IMR-90 (cell line): ENCODE results near the gene LRRN2. TPM values are rescaled to one million over a fixed set of nuclear protein-coding genes. Genes with fewer than 3 reads are reported as not detected.

Experiments
- ATAC-seq: fragments of 200-7000 bp; cut with Tn5 transposase; 2 replicates; pipeline ENCODE4 v1.9.1; 2020; ENCODE audit warnings: low read depth, mild to moderate bottlenecking, moderate library complexity
- BruUV-seq: library from RNA; stranded (reverse); fragments of 400-500 nt; replicated peaks from 2 replicates; lab custom pipeline; 2021; lab: Mats Ljungman, UMichigan
- CTCF ChIA-PET: fragments of 300-600 bp; formaldehyde crosslinking; extraction: SDS; loops from one replicate; lab custom pipeline; 2021; ENCODE audit warnings: antibody characterized with exemption; lab: Yijun Ruan, JAX
- POLR2A ChIA-PET: fragments of 300-600 bp; sonication (Branson Sonifier 250); formaldehyde crosslinking; loops from one replicate; lab custom pipeline; 2022; ENCODE audit warnings: antibody characterized with exemption; ENCODE audit not compliant: unreplicated experiment; lab: Charles Lee
- DNase-seq: peaks from one replicate; pipeline ENCODE4 v3.0.0; 2013
- H2AFZ ChIP-seq: replicated peaks from 2 replicates; pipeline ENCODE3; 2013; ENCODE audit warnings: low read length, mild to moderate bottlenecking; ENCODE audit not compliant: poor library complexity
- H2AK5ac ChIP-seq: 2 replicates; pipeline ENCODE4 v1.6.1; 2013; ENCODE audit warnings: low read depth, low read length, inconsistent platforms
- H2AK9ac ChIP-seq: replicated peaks from 2 replicates; pipeline ENCODE3; 2013; ENCODE audit warnings: mild to moderate bottlenecking, low read depth, low read length, moderate library complexity; ENCODE audit not compliant: poor library complexity
- H2BK120ac ChIP-seq: 2 replicates; pipeline ENCODE4 v1.6.1; 2013; ENCODE audit warnings: low read depth, low read length, inconsistent platforms
- H2BK15ac ChIP-seq: 3 replicates; pipeline ENCODE4 v1.6.1; 2013; ENCODE audit warnings: low read depth, low read length, inconsistent platforms
- H2BK20ac ChIP-seq: 2 replicates; pipeline ENCODE4 v1.6.1; 2013; ENCODE audit warnings: low read depth, mild to moderate bottlenecking, inconsistent platforms, low read length, moderate library complexity
- H2BK5ac ChIP-seq: 2 replicates; pipeline ENCODE4 v1.6.1; 2013; ENCODE audit warnings: mild to moderate bottlenecking, low read depth, low read length, inconsistent platforms; ENCODE audit not compliant: poor library complexity, severe bottlenecking
- H3K14ac ChIP-seq: replicated peaks from 2 replicates; pipeline ENCODE4 v1.6.1; 2013; ENCODE audit warnings: low read depth, low read length, inconsistent platforms
- H3K18ac ChIP-seq: 2 replicates; pipeline ENCODE4 v1.6.1; 2013; ENCODE audit warnings: low read depth, low read length, control low read depth
- H3K23ac ChIP-seq: 2 replicates; pipeline ENCODE4 v1.6.1; 2013; ENCODE audit warnings: low read depth, low read length, inconsistent platforms
- H3K27ac ChIP-seq: 2 replicates; pipeline ENCODE4 v1.5.1; 2013; ENCODE audit warnings: mild to moderate bottlenecking, control low read depth, low read length; ENCODE audit not compliant: insufficient read depth
- H3K27me3 ChIP-seq: 2 replicates; pipeline ENCODE4 v1.6.1; 2013; ENCODE audit warnings: low read length; ENCODE audit not compliant: control insufficient read depth, insufficient read depth
- H3K36me3 ChIP-seq: 2 replicates; pipeline ENCODE4 v1.6.1; 2013; ENCODE audit warnings: low read length, mixed read lengths; ENCODE audit not compliant: control insufficient read depth, insufficient read depth
- H3K4ac ChIP-seq: 2 replicates; pipeline ENCODE4 v1.6.1; 2013; ENCODE audit warnings: low read depth, low read length, inconsistent platforms
- H3K4me1 ChIP-seq: 2 replicates; pipeline ENCODE4 v1.6.1; 2013; ENCODE audit warnings: low read length, mixed read lengths; ENCODE audit not compliant: control insufficient read depth, insufficient read depth
- H3K4me2 ChIP-seq: 2 replicates; pipeline ENCODE4 v1.6.1; 2013; ENCODE audit warnings: low read depth, mild to moderate bottlenecking, control low read depth, low read length, moderate library complexity
- H3K4me3 ChIP-seq: 2 replicates; pipeline ENCODE4 v1.5.1; 2013; ENCODE audit warnings: low read depth, mild to moderate bottlenecking, control low read depth, low read length, moderate library complexity; ENCODE audit not compliant: insufficient read depth
- H3K56ac ChIP-seq: 2 replicates; pipeline ENCODE4 v1.6.1; 2013; ENCODE audit warnings: low read length, inconsistent platforms; ENCODE audit not compliant: insufficient read depth; ENCODE audit errors: extremely low read depth
- H3K79me1 ChIP-seq, 2 experiments: 2 replicates each; pipeline ENCODE4 v1.6.1; 2013; ENCODE audit warnings: low read length in 2 of 2, inconsistent platforms in 1 of 2, low read depth in 1 of 2
- H3K9ac ChIP-seq: 2 replicates; pipeline ENCODE4 v1.6.1; 2013; ENCODE audit warnings: low read depth, low read length, control low read depth
- H3K9me1 ChIP-seq: 2 replicates; pipeline ENCODE4 v1.6.1; 2013; ENCODE audit warnings: low read length, inconsistent platforms; ENCODE audit not compliant: insufficient read depth
- H3K9me3 ChIP-seq: 2 replicates; pipeline ENCODE4 v1.6.1; 2013; ENCODE audit warnings: low read length; ENCODE audit not compliant: control insufficient read depth, insufficient read depth
- H4K20me1 ChIP-seq: 2 replicates; pipeline ENCODE4 v1.6.1; 2013; ENCODE audit warnings: low read length, inconsistent platforms; ENCODE audit not compliant: insufficient read depth
- H4K5ac ChIP-seq: 2 replicates; pipeline ENCODE4 v1.6.1; 2013; ENCODE audit warnings: mild to moderate bottlenecking, low read depth, low read length, control low read depth
- H4K8ac ChIP-seq, 2 experiments: 2 replicates each; pipeline ENCODE4 v1.6.1; 2013; ENCODE audit warnings: low read depth in 2 of 2, low read length in 2 of 2, control low read depth in 1 of 2, inconsistent platforms in 1 of 2
- H4K91ac ChIP-seq: 2 replicates; pipeline ENCODE4 v1.6.1; 2013; ENCODE audit warnings: low read depth, low read length, inconsistent platforms; ENCODE audit not compliant: insufficient read depth
- BHLHE40 ChIP-seq: fragments of 150-350 bp; IDR thresholded peaks from 2 replicates; pipeline ENCODE4 v1.6.1; 2016; ENCODE audit warnings: mild to moderate bottlenecking, low read depth, low read length
- CEBPB ChIP-seq: IDR thresholded peaks from 2 replicates; pipeline ENCODE4 v1.6.1; 2012; ENCODE audit warnings: low read depth, low read length, improper control_type of control experiment
- CHD1 ChIP-seq: IDR thresholded peaks from 2 replicates; pipeline ENCODE4 v1.6.1; 2012; ENCODE audit warnings: low read depth, low read length, improper control_type of control experiment
- CTCF ChIP-seq: conservative IDR thresholded peaks from 2 replicates; pipeline ENCODE4 v1.5.1; 2012; ENCODE audit warnings: mild to moderate bottlenecking, low read depth, low read length, improper control_type of control experiment
- ELK1 ChIP-seq: fragments of 150-350 bp; IDR thresholded peaks from 2 replicates; pipeline ENCODE4 v1.6.1; 2016; ENCODE audit warnings: low read depth, mild to moderate bottlenecking, low read length, moderate library complexity, borderline replicate concordance
- FOS ChIP-seq: fragments of 150-350 bp; IDR thresholded peaks from 2 replicates; pipeline ENCODE4 v1.6.1; 2016; ENCODE audit warnings: low read depth, low read length
- MXI1 ChIP-seq: IDR thresholded peaks from 2 replicates; pipeline ENCODE4 v1.6.1; 2012; ENCODE audit warnings: low read depth, mild to moderate bottlenecking, low read length, moderate library complexity, borderline replicate concordance
- NFE2L2 ChIP-seq: fragments of 150-350 bp; IDR thresholded peaks from 2 replicates; pipeline ENCODE4 v1.6.1; 2016; ENCODE audit warnings: low read depth, mild to moderate bottlenecking, low read length
- POLR2A ChIP-seq: IDR thresholded peaks from 2 replicates; pipeline ENCODE4 v1.6.1; 2012; ENCODE audit warnings: mild to moderate bottlenecking, low read depth, low read length
- RAD21 ChIP-seq: IDR thresholded peaks from 2 replicates; pipeline ENCODE4 v1.6.1; 2012; ENCODE audit warnings: low read length, improper control_type of control experiment
- RCOR1 ChIP-seq: IDR thresholded peaks from 2 replicates; pipeline ENCODE4 v1.6.1; 2012; ENCODE audit warnings: mild to moderate bottlenecking, low read length, improper control_type of control experiment; ENCODE audit not compliant: insufficient replicate concordance
- RFX5 ChIP-seq: IDR thresholded peaks from 2 replicates; pipeline ENCODE4 v1.8.0; 2012; ENCODE audit warnings: low read depth, mild to moderate bottlenecking, low read length, moderate library complexity
- SMC3 ChIP-seq: fragments of 150-350 bp; IDR thresholded peaks from 2 replicates; pipeline ENCODE4 v1.6.1; 2016; ENCODE audit warnings: low read depth, mild to moderate bottlenecking, antibody characterized with exemption, low read length, moderate library complexity
- USF2 ChIP-seq: fragments of 150-350 bp; IDR thresholded peaks from 2 replicates; pipeline ENCODE4 v1.6.1; 2017; ENCODE audit warnings: mild to moderate bottlenecking, antibody characterized with exemption, low read length, low read depth
- WGBS, 2 experiments: methylation state at CpG; one replicate each; pipeline versions ENCODE4 v1.1.5 to v1.1.7; 2013; ENCODE audit warnings: missing lambda C conversion rate in 2 of 2; ENCODE audit not compliant: insufficient read length in 1 of 2; ENCODE audit errors: extremely low coverage in 2 of 2; 5-methylcytosine and 5-hydroxymethylcytosine counted together
- dilution Hi-C: fragments of 300-500 bp; cut with HindIII; formaldehyde crosslinking; loops from one replicate; pipeline ENCODE4 v1.14.3; 2018; ENCODE audit warnings: low sequenced_read_pairs; ENCODE audit not compliant: unreplicated experiment
- in situ Hi-C: fragments of 300-500 bp; cut with MboI; formaldehyde crosslinking; loops from 3 replicates; pipeline ENCODE4 v1.14.3; 2019; ENCODE audit warnings: low sequenced_read_pairs, inconsistent platforms, mixed read lengths
- intact Hi-C: fragments of 100-400 bp; cut with micrococcal nuclease; formaldehyde crosslinking; loops from 2 replicates; pipeline ENCODE4 v1.10.0; 2022
- polyA plus RNA-seq, 3 experiments: library from polyadenylated mRNA; depleted of rRNA; stranded (reverse); fragments of >200 nt; gene quantifications; 2 replicates each; pipeline ENCODE4 v1.2.3, GENCODE V29; 2012; ENCODE audit warnings: low replicate concordance in 1 of 3
- total RNA-seq: library from RNA; depleted of rRNA; stranded (reverse); fragments of >200 nt; gene quantifications from 2 replicates; pipeline ENCODE4 v1.2.3, GENCODE V29; 2012

LRRN2 gene
- total and polyA plus RNA-seq, 2 of the 4 experiments (the other 2 are of a cell fraction) = not detected

- Histone ChIP-seq H2BK20ac (no peak overlapping the region), H3K18ac (no peak overlapping the region), H3K9me3 (no peaks in the 10 kb centered on the region), H3K14ac (no peak overlapping the region), H2AFZ (no peak overlapping the region), H3K9ac (no peak overlapping the region), H3K4me1 (no peaks in the 10 kb centered on the region), H4K20me1 (no peaks in the 10 kb centered on the region), H3K4me3 (no peak overlapping the region), H3K4ac (no peak overlapping the region), H3K27ac (no peak overlapping the region), H2BK5ac (no peak overlapping the region), H2AK5ac (no peak overlapping the region), H3K4me2 (no peak overlapping the region), H3K56ac (no peak overlapping the region), H4K8ac (no peak overlapping the region), H3K79me1 (no peaks in the 10 kb centered on the region), H2BK15ac (no peak overlapping the region), H3K27me3 (peaks cover 31% of the 10 kb centered on the region), H3K9me1 (no peaks in the 10 kb centered on the region), H4K5ac (no peak overlapping the region), H2BK120ac (no peak overlapping the region), H3K23ac (no peak overlapping the region), H2AK9ac (no peak overlapping the region), H3K36me3 (no peaks in the 10 kb centered on the region), H4K91ac (no peak overlapping the region)
- no TSS peak for BruUV-seq
- WGBS, 2 experiments = 29% methylated on average over 1 of the region's 17 CpGs; no CpG with 5 or more reads in 1 of the 2 experiments
- DNase-seq = no peak
- ChIA-PET CTCF (no interaction called here), POLR2A (no interaction called here)
- dilution Hi-C loops = no loop called here
- TF ChIP-seq RFX5 (no peak), BHLHE40 (no peak), NFE2L2 (no peak), FOS (no peak), POLR2A (no peak), SMC3 (no peak), CTCF (no peak), CEBPB (no peak), MXI1 (no peak), RCOR1 (no peak), RAD21 (no peak), USF2 (no peak), ELK1 (no peak), CHD1 (no peak)
- in situ Hi-C loops = no loop called here
- intact Hi-C loops = no loop called here
- ATAC-seq = no peak
These were observed 33.6 kb downstream of the LRRN2 start for GRCh38 chr1:204651843-204652421.
